Endodermal cell (in vitro differentiated cells): Measurements from ENCODE around the gene CWH43. TPM values are rescaled to one million over a fixed set of nuclear protein-coding genes. Genes with fewer than 3 reads are reported as not detected.
A peak's percentile ranks its signal among the peaks of the same experiment; 100 is the strongest.

ENCODE experiments used
- DNase-seq: peaks from one replicate; pipeline ENCODE4 v3.0.0-alpha.2; 2017
- H3K27ac ChIP-seq: 2 replicates; pipeline ENCODE4 v1.5.1; 2013; ENCODE audit warnings: mild to moderate bottlenecking, low read depth, low read length, moderate library complexity
- H3K27me3 ChIP-seq: 2 replicates; pipeline ENCODE4 v1.6.1; 2013; ENCODE audit warnings: mild to moderate bottlenecking, low read length, moderate library complexity; ENCODE audit not compliant: insufficient read depth, control insufficient read depth, poor library complexity, severe bottlenecking
- H3K36me3 ChIP-seq: 2 replicates; pipeline ENCODE4 v1.7.0; 2013; ENCODE audit warnings: mild to moderate bottlenecking, low read length, moderate library complexity; ENCODE audit not compliant: control insufficient read depth, insufficient read depth
- H3K4me1 ChIP-seq: one replicate; pipeline ENCODE4 v1.7.0; 2013; ENCODE audit warnings: low read length; ENCODE audit not compliant: control insufficient read depth, insufficient read depth
- H3K4me3 ChIP-seq: 2 replicates; pipeline ENCODE4 v1.5.1; 2013; ENCODE audit warnings: mild to moderate bottlenecking, low read length, moderate library complexity
- H3K9ac ChIP-seq: 2 replicates; pipeline ENCODE4 v1.6.1; 2013; ENCODE audit warnings: mild to moderate bottlenecking, low read length, moderate library complexity; ENCODE audit not compliant: poor library complexity, severe bottlenecking; ENCODE audit errors: extremely low read depth
- H3K9me3 ChIP-seq: 2 replicates; pipeline ENCODE4 v1.6.1; 2013; ENCODE audit warnings: mild to moderate bottlenecking, low read length, moderate library complexity; ENCODE audit not compliant: control insufficient read depth
- H3K27ac Mint-ChIP-seq: 2 replicates; pipeline ENCODE4 v1.8.0; 2020; ENCODE audit warnings: mixed read lengths
- H3K27me3 Mint-ChIP-seq: 2 replicates; pipeline ENCODE4 v1.8.0; 2021; ENCODE audit warnings: mild to moderate bottlenecking, mixed read lengths; ENCODE audit not compliant: insufficient read depth
- H3K36me3 Mint-ChIP-seq: 2 replicates; pipeline ENCODE4 v1.8.0; 2020; ENCODE audit warnings: low read depth, mixed read lengths
- H3K4me1 Mint-ChIP-seq: 2 replicates; pipeline ENCODE4 v1.8.0; 2020; ENCODE audit warnings: mixed read lengths
- H3K4me3 Mint-ChIP-seq: 2 replicates; pipeline ENCODE4 v1.8.0; 2020; ENCODE audit warnings: mild to moderate bottlenecking, moderate library complexity, mixed read lengths
- H3K9me3 Mint-ChIP-seq: 2 replicates; pipeline ENCODE4 v1.8.0; 2020; ENCODE audit warnings: mild to moderate bottlenecking, mixed read lengths
- WGBS, 2 experiments: methylation state at CpG; one replicate each; pipeline versions ENCODE4 v1.1.5 to v1.1.7; 2013; ENCODE audit warnings: missing lambda C conversion rate in 2 of 2, mixed read lengths in 1 of 2; ENCODE audit not compliant: insufficient coverage in 1 of 2, insufficient read length in 1 of 2; 5-methylcytosine and 5-hydroxymethylcytosine counted together
- total RNA-seq, 2 donors: library from RNA; stranded (reverse); fragmentation: NEBNext Ultra II Directional in 1 of 2; extraction: Animal tissue kit (Norgen Biotek cat#: 25700) in 1 of 2; gene quantifications; 2 replicates in 1 of 2; 3 replicates in 1 of 2; pipeline ENCODE4 v1.2.1, GENCODE V29; 2021
- TF ChIP-seq, protein P1 (sequence below): fragments of 200-600 bp; sonication (generic); conservative IDR thresholded peaks from 2 replicates; pipeline ENCODE4 v1.5.0; 2021; ENCODE audit warnings: antibody characterized with exemption, mild to moderate bottlenecking

CWH43 gene
- total RNA-seq, 2 donors from 2014 or later = not detected

DNA sequence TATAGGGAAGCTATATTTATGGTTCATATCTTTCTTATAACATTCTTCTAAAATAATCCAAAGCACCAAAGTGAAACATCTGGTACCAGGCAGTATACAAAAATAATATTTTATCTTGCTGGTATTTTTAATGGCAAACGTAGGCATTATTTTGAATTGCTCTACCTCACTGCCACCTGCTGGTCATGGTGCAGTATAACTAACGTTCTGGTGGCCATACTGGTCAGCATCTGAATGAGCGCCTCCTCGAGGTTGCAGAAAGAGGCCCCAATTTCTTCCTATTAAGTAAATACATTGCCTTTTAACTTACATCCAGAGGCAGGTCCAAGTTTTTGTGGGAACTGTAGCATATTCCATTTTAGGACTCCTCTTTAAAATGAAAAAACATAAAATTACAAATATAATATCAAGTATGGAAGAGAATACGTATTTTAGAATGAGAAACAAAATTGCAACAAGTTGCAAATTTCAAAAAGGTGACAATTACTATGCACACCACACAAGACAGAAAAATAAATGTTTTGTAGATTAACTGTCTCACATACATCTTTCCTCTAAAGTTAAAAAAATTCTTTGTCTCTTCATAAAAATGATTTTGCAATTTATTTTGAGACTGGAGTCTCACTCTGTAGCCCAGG lies 22.9 kb upstream of the CWH43 start:
- TF ChIP-seq, protein P1, sequence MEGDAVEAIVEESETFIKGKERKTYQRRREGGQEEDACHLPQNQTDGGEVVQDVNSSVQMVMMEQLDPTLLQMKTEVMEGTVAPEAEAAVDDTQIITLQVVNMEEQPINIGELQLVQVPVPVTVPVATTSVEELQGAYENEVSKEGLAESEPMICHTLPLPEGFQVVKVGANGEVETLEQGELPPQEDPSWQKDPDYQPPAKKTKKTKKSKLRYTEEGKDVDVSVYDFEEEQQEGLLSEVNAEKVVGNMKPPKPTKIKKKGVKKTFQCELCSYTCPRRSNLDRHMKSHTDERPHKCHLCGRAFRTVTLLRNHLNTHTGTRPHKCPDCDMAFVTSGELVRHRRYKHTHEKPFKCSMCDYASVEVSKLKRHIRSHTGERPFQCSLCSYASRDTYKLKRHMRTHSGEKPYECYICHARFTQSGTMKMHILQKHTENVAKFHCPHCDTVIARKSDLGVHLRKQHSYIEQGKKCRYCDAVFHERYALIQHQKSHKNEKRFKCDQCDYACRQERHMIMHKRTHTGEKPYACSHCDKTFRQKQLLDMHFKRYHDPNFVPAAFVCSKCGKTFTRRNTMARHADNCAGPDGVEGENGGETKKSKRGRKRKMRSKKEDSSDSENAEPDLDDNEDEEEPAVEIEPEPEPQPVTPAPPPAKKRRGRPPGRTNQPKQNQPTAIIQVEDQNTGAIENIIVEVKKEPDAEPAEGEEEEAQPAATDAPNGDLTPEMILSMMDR = peak; percentile 99
- no peak overlapping the region for H3K9ac ChIP-seq
- Mint-ChIP-seq H3K36me3 (no peaks in the 10 kb centered on the region), H3K4me3 (no peak overlapping the region), H3K9me3 (no peaks in the 10 kb centered on the region), H3K27ac (no peak overlapping the region), H3K4me1 (peaks cover 10% of the 10 kb centered on the region), H3K27me3 (peaks cover 30% of the 10 kb centered on the region)
- H3K27ac ChIP-seq = no peak overlapping the region
- 4% methylated on average over 4 of the region's 5 CpGs; no CpG with 5 or more reads in 1 of the 2 experiments for WGBS, 2 experiments
- H3K36me3 ChIP-seq = no peaks in the 10 kb centered on the region
- no peaks in the 10 kb centered on the region for H3K9me3 ChIP-seq
- H3K27me3 ChIP-seq = peaks cover 32% of the 10 kb centered on the region
- H3K4me3 ChIP-seq = no peak overlapping the region
- peak; percentile 86 for DNase-seq
- no peaks in the 10 kb centered on the region for H3K4me1 ChIP-seq

DNA sequence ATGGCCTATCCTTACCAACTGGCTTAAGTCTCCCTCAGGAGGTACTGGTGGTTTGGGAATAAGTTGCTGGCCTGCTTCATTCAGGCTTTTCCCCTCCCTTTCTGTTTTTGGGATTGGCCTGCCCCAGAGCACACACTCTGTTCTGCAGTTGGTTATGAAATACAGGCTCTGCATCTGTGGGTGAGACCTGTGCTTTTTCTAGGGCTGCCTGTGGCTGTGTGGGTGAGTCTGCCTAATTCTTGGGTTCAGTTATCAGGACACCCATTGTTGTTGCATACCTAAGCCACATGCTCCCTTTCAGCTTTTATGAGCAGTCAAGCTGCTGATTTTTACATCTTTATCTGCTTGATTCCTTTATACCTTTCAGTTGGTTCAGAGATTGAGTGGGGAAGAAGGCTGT lies 19.0 kb upstream of the CWH43 start:
- peaks cover 6% of the 10 kb centered on the region for H3K4me1 Mint-ChIP-seq
- H3K4me3 Mint-ChIP-seq = no peak overlapping the region
- no peaks in the 10 kb centered on the region for H3K9me3 Mint-ChIP-seq
- H3K27me3 Mint-ChIP-seq = peaks cover 16% of the 10 kb centered on the region
- H3K27ac Mint-ChIP-seq = no peak overlapping the region
- H3K27ac ChIP-seq = no peak overlapping the region
- peaks cover under 1% of the 10 kb centered on the region for H3K27me3 ChIP-seq
- H3K4me1 ChIP-seq = no peaks in the 10 kb centered on the region
- DNase-seq = no peak
- no peaks in the 10 kb centered on the region for H3K36me3 Mint-ChIP-seq
- H3K4me3 ChIP-seq = no peak overlapping the region
- no peak overlapping the region for H3K9ac ChIP-seq
- H3K9me3 ChIP-seq = no peaks in the 10 kb centered on the region
- no peaks in the 10 kb centered on the region for H3K36me3 ChIP-seq
- TF ChIP-seq, protein P1 = no peak

DNA sequence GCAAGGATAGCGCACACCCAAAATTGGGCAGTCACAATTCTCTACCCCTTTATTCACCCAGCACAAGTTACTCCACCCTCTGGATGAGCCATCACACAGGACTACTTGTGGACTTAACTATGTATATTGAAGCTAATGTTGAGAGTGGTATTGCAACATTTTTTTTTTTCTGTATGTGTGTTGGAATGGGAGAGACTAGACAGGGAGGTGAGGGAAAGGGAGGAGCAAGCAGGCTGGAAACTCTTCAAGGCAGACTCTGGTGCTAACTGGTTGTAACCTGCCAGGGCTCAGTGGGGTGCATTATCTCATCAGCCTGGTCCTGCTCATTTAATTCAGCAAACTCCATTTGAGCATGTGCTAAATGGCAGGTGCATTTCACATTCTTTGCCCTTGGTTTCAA lies 18.4 kb upstream of the CWH43 start:
- 85% methylated on average over 1 of the region's 1 CpG; no CpG with 5 or more reads in 1 of the 2 experiments for WGBS, 2 experiments
- peaks cover 6% of the 10 kb centered on the region for H3K4me1 Mint-ChIP-seq
- Histone ChIP-seq H3K4me1 (no peaks in the 10 kb centered on the region), H3K27ac (no peak overlapping the region), H3K4me3 (no peak overlapping the region), H3K27me3 (peaks cover 6% of the 10 kb centered on the region), H3K9me3 (no peaks in the 10 kb centered on the region), H3K9ac (no peak overlapping the region), H3K36me3 (no peaks in the 10 kb centered on the region)
- peaks cover 17% of the 10 kb centered on the region for H3K27me3 Mint-ChIP-seq
- H3K27ac Mint-ChIP-seq = no peak overlapping the region
- TF ChIP-seq, protein P1 = no peak
- H3K9me3 Mint-ChIP-seq = no peaks in the 10 kb centered on the region
- DNase-seq = no peak
- no peak overlapping the region for H3K4me3 Mint-ChIP-seq
- H3K36me3 Mint-ChIP-seq = no peaks in the 10 kb centered on the region
